Stomach (tissue), 4 donors: ENCODE results near the gene IFI16.

Experiments used
- EP300 ChIP-seq: sonication (generic); formaldehyde crosslinking; IDR thresholded peaks from one replicate; pipeline ENCODE4 v1.6.1; 2017; ENCODE audit warnings: antibody characterized with exemption
- POLR2A ChIP-seq, 4 donors: fragments of 450-650 bp; IDR thresholded peaks; one replicate each; pipeline ENCODE4 v1.6.1; 2016; ENCODE audit warnings: antibody characterized with exemption in 4 of 4, control low read depth in 2 of 4, mild to moderate bottlenecking in 1 of 4, moderate library complexity in 1 of 4
- POLR2AphosphoS5 ChIP-seq, 3 donors: sonication (generic); formaldehyde crosslinking; IDR thresholded peaks; one replicate each; pipeline ENCODE4 v1.6.1; 2016; ENCODE audit warnings: antibody characterized with exemption in 3 of 3
- TF ChIP-seq, protein P1 (sequence below), 7 experiments: fragments of 450-650 bp in 4 of 7; fragments of 200-600 bp in 3 of 7; sonication (generic) in 3 of 7; IDR thresholded peaks; one replicate each; pipeline ENCODE4 v1.5.1; 2016 to 2019; ENCODE audit warnings: antibody characterized with exemption in 7 of 7, control low read depth in 2 of 7, mild to moderate bottlenecking in 1 of 7

DNA sequence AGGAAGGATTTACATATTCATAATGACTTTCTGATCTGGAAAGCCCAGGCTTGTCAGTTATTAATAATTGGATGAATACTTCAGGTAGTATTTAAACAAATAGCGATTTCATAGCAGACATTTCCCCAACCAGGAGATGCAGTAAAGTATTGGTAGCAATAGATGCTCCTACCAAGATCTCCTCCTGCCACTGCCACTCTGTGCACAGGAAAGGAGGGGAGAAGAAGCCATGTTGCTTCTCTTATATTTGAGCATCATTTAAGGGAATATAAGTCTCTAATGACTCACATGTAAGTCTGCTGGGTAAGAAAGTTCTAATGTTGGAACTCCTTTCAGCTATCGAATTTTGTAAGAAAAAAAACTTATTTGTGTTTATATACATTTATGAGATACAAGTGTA lies 420 bp upstream of the IFI16 start:
- no peak for TF ChIP-seq POLR2A (IDR thresholded peaks at IDR 0.05)
- TF ChIP-seq, protein P1, sequence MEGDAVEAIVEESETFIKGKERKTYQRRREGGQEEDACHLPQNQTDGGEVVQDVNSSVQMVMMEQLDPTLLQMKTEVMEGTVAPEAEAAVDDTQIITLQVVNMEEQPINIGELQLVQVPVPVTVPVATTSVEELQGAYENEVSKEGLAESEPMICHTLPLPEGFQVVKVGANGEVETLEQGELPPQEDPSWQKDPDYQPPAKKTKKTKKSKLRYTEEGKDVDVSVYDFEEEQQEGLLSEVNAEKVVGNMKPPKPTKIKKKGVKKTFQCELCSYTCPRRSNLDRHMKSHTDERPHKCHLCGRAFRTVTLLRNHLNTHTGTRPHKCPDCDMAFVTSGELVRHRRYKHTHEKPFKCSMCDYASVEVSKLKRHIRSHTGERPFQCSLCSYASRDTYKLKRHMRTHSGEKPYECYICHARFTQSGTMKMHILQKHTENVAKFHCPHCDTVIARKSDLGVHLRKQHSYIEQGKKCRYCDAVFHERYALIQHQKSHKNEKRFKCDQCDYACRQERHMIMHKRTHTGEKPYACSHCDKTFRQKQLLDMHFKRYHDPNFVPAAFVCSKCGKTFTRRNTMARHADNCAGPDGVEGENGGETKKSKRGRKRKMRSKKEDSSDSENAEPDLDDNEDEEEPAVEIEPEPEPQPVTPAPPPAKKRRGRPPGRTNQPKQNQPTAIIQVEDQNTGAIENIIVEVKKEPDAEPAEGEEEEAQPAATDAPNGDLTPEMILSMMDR (IDR thresholded peaks at IDR 0.05) = no peak
- no peak for TF ChIP-seq EP300
- no peak for TF ChIP-seq POLR2AphosphoS5 (IDR thresholded peaks at IDR 0.05)
